Endothelial cell of umbilical vein (primary cell): ENCODE data around the gene EIF2AK2.

Source experiments
- CTCF ChIP-seq, 2 donors: IDR thresholded peaks; 1 replicate in 1 of 2; 2 replicates in 1 of 2; pipeline ENCODE4 v1.5.1; 2011; ENCODE audit warnings: low read length in 2 of 2, mild to moderate bottlenecking in 2 of 2, moderate library complexity in 2 of 2, control low read depth in 1 of 2, inconsistent platforms in 1 of 2, low read depth in 1 of 2; ENCODE audit not compliant: insufficient read depth in 1 of 2; ENCODE audit errors: extremely low read depth in 1 of 2
- JUN ChIP-seq: IDR thresholded peaks from 2 replicates; pipeline ENCODE4 v1.6.1; 2011; ENCODE audit warnings: borderline replicate concordance, low read depth; ENCODE audit not compliant: insufficient read length, insufficient read depth

- TF ChIP-seq CTCF (IDR thresholded peaks at IDR 0.05; ENCODE audit: extremely low read depth in 1 of 2, insufficient read depth in 1 of 2, low read depth in 1 of 2, low read length in 2 of 2) (no peak), JUN (no peak)
Measured at GRCh38 chr2:37091873-37092272, 64.9 kb downstream of the EIF2AK2 start.
